Ovary (tissue), 9 donors: Measurements from ENCODE around the gene PKP2. TPM values are rescaled to one million over a fixed set of nuclear protein-coding genes. Genes with fewer than 3 reads are reported as not detected.
"Not testable (repeated sequence)": the region's sequence is repeated elsewhere in the genome, so short reads cannot be mapped to it uniquely, and the experiment has no call there.

ENCODE experiments used
- DNase-seq, 5 donors: peaks; one replicate each; pipeline ENCODE4 v3.0.0-alpha.2; 2019 to 2020
- H3K27ac ChIP-seq, 2 donors: fragments of 200-600 bp; one replicate each; pipeline versions ENCODE4 v1.5.1 to v1.8.0; 2019 to 2022
- H3K27me3 ChIP-seq: fragments of 200-600 bp; one replicate; pipeline ENCODE4 v1.8.0; 2022
- H3K36me3 ChIP-seq: fragments of 200-600 bp; sonication (generic); one replicate; pipeline ENCODE4 v1.5.1; 2019
- H3K4me1 ChIP-seq: one replicate; pipeline ENCODE4 v1.8.1; 2013; ENCODE audit warnings: mild to moderate bottlenecking, moderate library complexity; ENCODE audit not compliant: insufficient read depth
- H3K4me3 ChIP-seq: fragments of 200-600 bp; sonication (generic); one replicate; pipeline ENCODE4 v1.5.1; 2017
- H3K9me3 ChIP-seq, 2 donors: fragments of 200-600 bp in 1 of 2; sonication (generic) in 1 of 2; one replicate each; pipeline versions ENCODE4 v1.5.1 to v1.8.1; 2013 to 2019; ENCODE audit warnings: mild to moderate bottlenecking in 1 of 2, moderate library complexity in 1 of 2
- EP300 ChIP-seq: sonication (generic); formaldehyde crosslinking; IDR thresholded peaks from one replicate; pipeline ENCODE4 v1.6.1; 2017; ENCODE audit warnings: antibody characterized with exemption
- POLR2A ChIP-seq: fragments of 450-650 bp; IDR thresholded peaks from one replicate; pipeline ENCODE4 v1.6.1; 2017; ENCODE audit warnings: antibody characterized with exemption, mild to moderate bottlenecking, moderate library complexity
- WGBS, 3 donors: extraction: QIAGEN DNeasy Blood & Tissue Kit in 1 of 3; methylation state at CpG; one replicate each; pipeline versions ENCODE4 v1.1.5 to v1.1.7; 2013 to 2017; 5-methylcytosine and 5-hydroxymethylcytosine counted together
- intact Hi-C, 4 donors: fragments of 100-400 bp; cut with DNase I; formaldehyde crosslinking; loops; one replicate each; pipeline versions ENCODE4 v1.11.0 to v1.15.1; 2022 to 2023
- polyA plus RNA-seq, 2 donors: library from polyadenylated mRNA; stranded (reverse); fragments of 200-250 nt in 1 of 2; fragments of 350-450 nt in 1 of 2; fragmentation: Illumina TruSeq in 1 of 2; extraction: RNeasy Lipid Tissue Mini Kit (QIAGEN cat#74804) in 1 of 2; gene quantifications; one replicate each; pipeline ENCODE4 v1.2.3, GENCODE V29; 2013 to 2014
- total RNA-seq, 7 donors: library from RNA; depleted of rRNA in 2 of 7; stranded (reverse); fragments of >200 nt in 2 of 7; fragmentation: NEBNext Ultra II Directional in 3 of 7; extraction: Animal tissue kit (Norgen Biotek cat#: 25700) in 3 of 7; gene quantifications; one replicate each; pipeline versions ENCODE4 v1.1.0 to v1.2.4, GENCODE V29; 2016 to 2023
- TF ChIP-seq, protein P1 (sequence below), 3 donors: fragments of 450-650 bp in 2 of 3; fragments of 200-600 bp in 1 of 3; IDR thresholded peaks; one replicate each; pipeline versions ENCODE4 v1.5.1 to v1.8.0; 2016 to 2022; ENCODE audit warnings: antibody characterized with exemption in 3 of 3, mild to moderate bottlenecking in 1 of 3
- donor health status: DM: no; HTN: no; CAD: no; lungs with moderate emphysema.
- donor health status: DM: no; HTN: no; CAD: no.
- donor health status: Bipolar disorder and iron deficiency.
- donor health status: DM: yes; HTN: yes; CAD: no.
- donor health status: DM: no; HTN: no; CAD: no.
- donor health status: DM: yes; HTN: yes; CAD: no.

Gene PKP2
- total and polyA plus RNA-seq, 9 donors, result 7.4 to 124 (median 26.9) TPM

- TF ChIP-seq EP300 (no peak), POLR2A (no peak)
- TF ChIP-seq, protein P1, sequence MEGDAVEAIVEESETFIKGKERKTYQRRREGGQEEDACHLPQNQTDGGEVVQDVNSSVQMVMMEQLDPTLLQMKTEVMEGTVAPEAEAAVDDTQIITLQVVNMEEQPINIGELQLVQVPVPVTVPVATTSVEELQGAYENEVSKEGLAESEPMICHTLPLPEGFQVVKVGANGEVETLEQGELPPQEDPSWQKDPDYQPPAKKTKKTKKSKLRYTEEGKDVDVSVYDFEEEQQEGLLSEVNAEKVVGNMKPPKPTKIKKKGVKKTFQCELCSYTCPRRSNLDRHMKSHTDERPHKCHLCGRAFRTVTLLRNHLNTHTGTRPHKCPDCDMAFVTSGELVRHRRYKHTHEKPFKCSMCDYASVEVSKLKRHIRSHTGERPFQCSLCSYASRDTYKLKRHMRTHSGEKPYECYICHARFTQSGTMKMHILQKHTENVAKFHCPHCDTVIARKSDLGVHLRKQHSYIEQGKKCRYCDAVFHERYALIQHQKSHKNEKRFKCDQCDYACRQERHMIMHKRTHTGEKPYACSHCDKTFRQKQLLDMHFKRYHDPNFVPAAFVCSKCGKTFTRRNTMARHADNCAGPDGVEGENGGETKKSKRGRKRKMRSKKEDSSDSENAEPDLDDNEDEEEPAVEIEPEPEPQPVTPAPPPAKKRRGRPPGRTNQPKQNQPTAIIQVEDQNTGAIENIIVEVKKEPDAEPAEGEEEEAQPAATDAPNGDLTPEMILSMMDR (IDR thresholded peaks at IDR 0.05), result no peak
- H3K36me3 ChIP-seq, result no peaks in the 10 kb centered on the region
- no peak overlapping the region for H3K4me3 ChIP-seq
- intact Hi-C loops, result no loop called here
- no peaks in the 10 kb centered on the region for H3K9me3 ChIP-seq
- 78 to 81% (median 79%) methylated on average over 4 of the region's 4 CpGs for WGBS, 3 donors
- no peak for DNase-seq
- peaks cover 2% of the 10 kb centered on the region for H3K4me1 ChIP-seq
- H3K27ac ChIP-seq, result no peak overlapping the region
- H3K27me3 ChIP-seq, result no peaks in the 10 kb centered on the region
Observed at GRCh38 chr12:32884962-32885361, 11.6 kb downstream of the PKP2 start.

GRCh38 chr12:32881702-32882101 lies 14.9 kb downstream of the PKP2 start:
- Histone ChIP-seq H3K27me3 (no peaks in the 10 kb centered on the region), H3K9me3 (no peaks in the 10 kb centered on the region), H3K36me3 (no peaks in the 10 kb centered on the region), H3K27ac (no peak overlapping the region), H3K4me3 (no peak overlapping the region), H3K4me1 (no peaks in the 10 kb centered on the region)
- intact Hi-C loops, result no loop called here
- TF ChIP-seq EP300 (no peak), POLR2A (no peak)
- TF ChIP-seq, protein P1 (IDR thresholded peaks at IDR 0.05), result no peak
- WGBS, 3 donors, result 76 to 81% (median 77%) methylated on average over 7 of the region's 7 CpGs
- no peak for DNase-seq

GRCh38 chr12:32881107-32881506 lies 15.5 kb downstream of the PKP2 start:
- 53 to 66% (median 62%) methylated on average over 3 of the region's 3 CpGs for WGBS, 3 donors

GRCh38 chr12:32879066-32879465 lies 17.5 kb downstream of the PKP2 start:
- H3K27ac ChIP-seq, H3K9me3 ChIP-seq, H3K4me1 ChIP-seq, DNase-seq, H3K4me3 ChIP-seq, H3K27me3 ChIP-seq, intact Hi-C loops, H3K36me3 ChIP-seq: not testable (repeated sequence)
- WGBS, 3 donors, result 89 to 92% (median 90%) methylated on average over 7 of the region's 7 CpGs

More at GRCh38 chr12:32881107-32881506, 15.5 kb downstream of the PKP2 start:
- Histone ChIP-seq H3K27ac (no peak overlapping the region), H3K36me3 (no peaks in the 10 kb centered on the region), H3K9me3 (no peaks in the 10 kb centered on the region), H3K4me1 (no peaks in the 10 kb centered on the region), H3K27me3 (no peaks in the 10 kb centered on the region), H3K4me3 (no peak overlapping the region)
- no peak for DNase-seq
- intact Hi-C loops, result no loop called here
- TF ChIP-seq, protein P1 (IDR thresholded peaks at IDR 0.05), result no peak
- TF ChIP-seq EP300 (no peak), POLR2A (no peak)

GRCh38 chr12:32877601-32878459 lies 18.7 kb downstream of the PKP2 start:
- intact Hi-C loops, result no loop called here
- Histone ChIP-seq H3K36me3 (no peaks in the 10 kb centered on the region), H3K27ac (no peak overlapping the region), H3K4me1 (no peaks in the 10 kb centered on the region), H3K9me3 (no peaks in the 10 kb centered on the region), H3K27me3 (no peaks in the 10 kb centered on the region), H3K4me3 (no peak overlapping the region)
- WGBS, 3 donors, result 95 to 96% (median 95%) methylated on average over 25 to 29 of the region's 29 CpGs
- DNase-seq, result no peak
- TF ChIP-seq EP300 (no peak), POLR2A (no peak)
- TF ChIP-seq, protein P1 (IDR thresholded peaks at IDR 0.05), result no peak
